Astrocyte (in vitro differentiated cells and primary cell): Measurements from ENCODE around the gene ZNF407. TPM values are rescaled to one million over a fixed set of nuclear protein-coding genes. Genes with fewer than 3 reads are reported as not detected.
A peak's percentile ranks its signal among the peaks of the same experiment; 100 is the strongest.

Source experiments
- DNase-seq: peaks from one replicate; pipeline ENCODE4 v3.0.0-alpha.2; 2010; ENCODE audit warnings: low read depth
- FAIRE-seq: peaks from 2 replicates; lab custom pipeline; 2011; peaks lifted over from hg19 to GRCh38; lab: Jason Lieb, UNC
- H2AFZ ChIP-seq: 2 replicates; pipeline ENCODE4 v1.6.0; 2012; ENCODE audit warnings: low read depth, low read length, inconsistent platforms
- H3K27ac ChIP-seq: 2 replicates; pipeline ENCODE4 v1.5.1; 2011; ENCODE audit warnings: low read depth, low read length, inconsistent platforms
- H3K27me3 ChIP-seq: 2 replicates; pipeline ENCODE4 v1.6.0; 2011; ENCODE audit warnings: low read length, inconsistent platforms; ENCODE audit not compliant: insufficient read depth
- H3K36me3 ChIP-seq: 2 replicates; pipeline ENCODE4 v1.5.1; 2011; ENCODE audit warnings: low read length, inconsistent platforms; ENCODE audit not compliant: insufficient read depth
- H3K4me1 ChIP-seq: 2 replicates; pipeline ENCODE4 v1.5.1; 2011; ENCODE audit warnings: low read length, inconsistent platforms; ENCODE audit not compliant: insufficient read depth
- H3K4me2 ChIP-seq: 2 replicates; pipeline ENCODE4 v1.6.0; 2012; ENCODE audit warnings: low read length, inconsistent platforms
- H3K4me3 ChIP-seq: 2 replicates; pipeline ENCODE4 v1.5.1; 2011; ENCODE audit warnings: low read depth, mild to moderate bottlenecking, low read length, inconsistent platforms; ENCODE audit not compliant: insufficient read depth
- H3K79me2 ChIP-seq: 2 replicates; pipeline ENCODE4 v1.6.0; 2012; ENCODE audit warnings: mild to moderate bottlenecking, low read length, inconsistent platforms; ENCODE audit not compliant: insufficient read depth
- H3K9ac ChIP-seq: 2 replicates; pipeline ENCODE4 v1.6.0; 2012; ENCODE audit warnings: mild to moderate bottlenecking, low read length, inconsistent platforms
- H3K9me3 ChIP-seq: 2 replicates; pipeline ENCODE4 v1.5.1; 2012; ENCODE audit warnings: low read depth, mild to moderate bottlenecking, low read length, inconsistent platforms; ENCODE audit not compliant: insufficient read depth
- H4K20me1 ChIP-seq: 2 replicates; pipeline ENCODE4 v1.6.0; 2012; ENCODE audit warnings: low read length, inconsistent platforms; ENCODE audit not compliant: insufficient read depth
- H3K27ac Mint-ChIP-seq: one replicate; pipeline ENCODE4 v1.8.0; 2021; ENCODE audit warnings: mild to moderate bottlenecking, mixed read lengths; ENCODE audit not compliant: unreplicated experiment
- H3K27me3 Mint-ChIP-seq: one replicate; pipeline ENCODE4 v1.8.0; 2021; ENCODE audit warnings: low read depth, mixed read lengths; ENCODE audit not compliant: unreplicated experiment
- H3K36me3 Mint-ChIP-seq: one replicate; pipeline ENCODE4 v1.8.0; 2021; ENCODE audit warnings: low read depth, mixed read lengths; ENCODE audit not compliant: unreplicated experiment
- H3K4me1 Mint-ChIP-seq: one replicate; pipeline ENCODE4 v1.8.0; 2021; ENCODE audit warnings: low read depth, mixed read lengths; ENCODE audit not compliant: unreplicated experiment
- H3K4me3 Mint-ChIP-seq: one replicate; pipeline ENCODE4 v1.8.0; 2021; ENCODE audit warnings: mild to moderate bottlenecking, moderate library complexity, mixed read lengths; ENCODE audit not compliant: unreplicated experiment
- H3K9me3 Mint-ChIP-seq: one replicate; pipeline ENCODE4 v1.8.0; 2021; ENCODE audit warnings: mild to moderate bottlenecking, mixed read lengths; ENCODE audit not compliant: unreplicated experiment
- EZH2 ChIP-seq: IDR thresholded peaks from 2 replicates; pipeline ENCODE4 v1.6.1; 2012; ENCODE audit warnings: mild to moderate bottlenecking, low read length, inconsistent platforms; ENCODE audit not compliant: insufficient read depth
- total RNA-seq: library from RNA; stranded (reverse); gene quantifications from 2 replicates; pipeline ENCODE4 v1.2.1, GENCODE V29; 2021
- TF ChIP-seq, protein P1 (sequence below): IDR thresholded peaks from 2 replicates; pipeline ENCODE4 v1.5.1; 2011; ENCODE audit warnings: low read depth, mild to moderate bottlenecking, inconsistent platforms, low read length, moderate library complexity; ENCODE audit not compliant: insufficient read depth

Gene ZNF407
- total RNA-seq, 1 donor from 2014 or later: 13.8 TPM

- Mint-ChIP-seq H3K4me3 (no peak overlapping the region), H3K4me1 (no peaks in the 10 kb centered on the region), H3K27me3 (no peaks in the 10 kb centered on the region), H3K9me3 (no peaks in the 10 kb centered on the region), H3K27ac (no peak overlapping the region), H3K36me3 (peaks cover 2% of the 10 kb centered on the region)
- H3K27ac ChIP-seq: no peak overlapping the region
- H3K4me1 ChIP-seq: no peaks in the 10 kb centered on the region
- H3K27me3 ChIP-seq: no peaks in the 10 kb centered on the region
- no peaks in the 10 kb centered on the region for H4K20me1 ChIP-seq
- no peak overlapping the region for H3K4me3 ChIP-seq
- no peak overlapping the region for H3K4me2 ChIP-seq
- peak; percentile 9 for DNase-seq
- no peak for TF ChIP-seq EZH2
- TF ChIP-seq, protein P1, sequence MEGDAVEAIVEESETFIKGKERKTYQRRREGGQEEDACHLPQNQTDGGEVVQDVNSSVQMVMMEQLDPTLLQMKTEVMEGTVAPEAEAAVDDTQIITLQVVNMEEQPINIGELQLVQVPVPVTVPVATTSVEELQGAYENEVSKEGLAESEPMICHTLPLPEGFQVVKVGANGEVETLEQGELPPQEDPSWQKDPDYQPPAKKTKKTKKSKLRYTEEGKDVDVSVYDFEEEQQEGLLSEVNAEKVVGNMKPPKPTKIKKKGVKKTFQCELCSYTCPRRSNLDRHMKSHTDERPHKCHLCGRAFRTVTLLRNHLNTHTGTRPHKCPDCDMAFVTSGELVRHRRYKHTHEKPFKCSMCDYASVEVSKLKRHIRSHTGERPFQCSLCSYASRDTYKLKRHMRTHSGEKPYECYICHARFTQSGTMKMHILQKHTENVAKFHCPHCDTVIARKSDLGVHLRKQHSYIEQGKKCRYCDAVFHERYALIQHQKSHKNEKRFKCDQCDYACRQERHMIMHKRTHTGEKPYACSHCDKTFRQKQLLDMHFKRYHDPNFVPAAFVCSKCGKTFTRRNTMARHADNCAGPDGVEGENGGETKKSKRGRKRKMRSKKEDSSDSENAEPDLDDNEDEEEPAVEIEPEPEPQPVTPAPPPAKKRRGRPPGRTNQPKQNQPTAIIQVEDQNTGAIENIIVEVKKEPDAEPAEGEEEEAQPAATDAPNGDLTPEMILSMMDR: peak; percentile 39
- H3K79me2 ChIP-seq: no peaks in the 10 kb centered on the region
- no peaks in the 10 kb centered on the region for H3K9me3 ChIP-seq
- no peaks in the 10 kb centered on the region for H3K36me3 ChIP-seq
- H2AFZ ChIP-seq: no peak overlapping the region
- no peak overlapping the region for H3K9ac ChIP-seq
- FAIRE-seq: no peak
Observed at GRCh38 chr18:75041586-75041985, 443.9 kb downstream of the ZNF407 start.

- no peaks in the 10 kb centered on the region for H3K36me3 ChIP-seq
- H3K27ac ChIP-seq: no peak overlapping the region
- no peak overlapping the region for H3K4me2 ChIP-seq
- TF ChIP-seq, protein P1: no peak
- TF ChIP-seq EZH2: no peak
- H3K79me2 ChIP-seq: no peaks in the 10 kb centered on the region
- no peaks in the 10 kb centered on the region for H3K27me3 ChIP-seq
- H4K20me1 ChIP-seq: no peaks in the 10 kb centered on the region
- Mint-ChIP-seq H3K27ac (no peak overlapping the region), H3K4me1 (no peaks in the 10 kb centered on the region), H3K36me3 (peaks cover 2% of the 10 kb centered on the region), H3K27me3 (no peaks in the 10 kb centered on the region), H3K4me3 (no peak overlapping the region), H3K9me3 (no peaks in the 10 kb centered on the region)
- no peak overlapping the region for H3K4me3 ChIP-seq
- FAIRE-seq (no peak), DNase-seq (no peak)
- H2AFZ ChIP-seq: no peak overlapping the region
- no peaks in the 10 kb centered on the region for H3K9me3 ChIP-seq
- H3K4me1 ChIP-seq: no peaks in the 10 kb centered on the region
- H3K9ac ChIP-seq: no peak overlapping the region
Observed at GRCh38 chr18:75043478-75043877, 445.8 kb downstream of the ZNF407 start.

DNA sequence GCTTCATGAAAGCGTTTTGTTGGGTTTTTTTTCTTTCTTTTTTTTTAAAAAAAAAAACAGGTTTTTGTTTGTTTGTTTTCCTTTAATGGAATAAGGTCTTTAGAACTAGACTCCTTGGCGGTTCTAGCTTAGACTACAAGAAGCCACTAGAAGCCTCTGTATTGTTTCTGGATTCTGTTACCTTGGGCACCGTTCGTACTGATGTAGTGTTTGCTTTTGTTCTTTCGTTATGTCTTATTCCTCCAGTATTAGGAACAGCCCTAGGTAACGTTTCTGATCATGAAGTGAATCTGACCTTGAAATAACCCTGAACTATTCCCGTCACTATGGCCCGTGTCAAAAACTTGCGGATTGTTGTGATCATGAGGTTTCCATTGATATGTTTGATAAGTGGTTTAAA, 446.6 kb downstream of the ZNF407 start:
- H3K27me3 ChIP-seq: no peaks in the 10 kb centered on the region
- Mint-ChIP-seq H3K27me3 (no peaks in the 10 kb centered on the region), H3K4me3 (no peak overlapping the region), H3K9me3 (no peaks in the 10 kb centered on the region), H3K36me3 (peaks cover 2% of the 10 kb centered on the region), H3K4me1 (no peaks in the 10 kb centered on the region), H3K27ac (no peak overlapping the region)
- H3K9ac ChIP-seq: no peak overlapping the region
- no peaks in the 10 kb centered on the region for H4K20me1 ChIP-seq
- DNase-seq: no peak
- no peak overlapping the region for H3K4me3 ChIP-seq
- no peak overlapping the region for H3K4me2 ChIP-seq
- H3K4me1 ChIP-seq: no peaks in the 10 kb centered on the region
- H3K79me2 ChIP-seq: no peaks in the 10 kb centered on the region
- peak; percentile 9 for FAIRE-seq
- H3K27ac ChIP-seq: no peak overlapping the region
- no peaks in the 10 kb centered on the region for H3K9me3 ChIP-seq
- H2AFZ ChIP-seq: no peak overlapping the region
- TF ChIP-seq, protein P1: no peak
- no peak for TF ChIP-seq EZH2
- H3K36me3 ChIP-seq: no peaks in the 10 kb centered on the region
